Gastrocnemius medialis (tissue), 4 donors: Measurements from ENCODE around the gene SNTG2. TPM values are rescaled to one million over a fixed set of nuclear protein-coding genes. Genes with fewer than 3 reads are reported as not detected.

Source experiments
- ATAC-seq, 2 donors: fragments of 150-250 bp; one replicate each; pipeline ENCODE4 v1.9.1; 2016
- DNase-seq, 2 donors: peaks; one replicate each; pipeline ENCODE4 v3.0.0-alpha.2; 2019
- H3K27ac ChIP-seq, 4 donors: fragments of 200-600 bp; sonication (generic); 1 replicate in 1 of 4; 2 replicates in 3 of 4; pipeline ENCODE4 v1.5.1; 2016 to 2018; ENCODE audit warnings: mild to moderate bottlenecking in 2 of 4, moderate library complexity in 1 of 4
- H3K27me3 ChIP-seq, 3 donors: fragments of 200-600 bp; sonication (generic) in 2 of 3; 1 replicate in 1 of 3; 2 replicates in 2 of 3; pipeline versions ENCODE4 v1.5.1 to v1.6.0; 2016 to 2019; ENCODE audit warnings: mild to moderate bottlenecking in 1 of 3, moderate library complexity in 1 of 3
- H3K36me3 ChIP-seq, 2 donors: fragments of 200-600 bp; sonication (generic) in 1 of 2; one replicate each; pipeline ENCODE4 v1.5.1; 2017 to 2018
- H3K4me1 ChIP-seq, 2 donors: fragments of 200-600 bp; sonication (generic) in 1 of 2; one replicate each; pipeline ENCODE4 v1.5.1; 2016 to 2017; ENCODE audit warnings: mild to moderate bottlenecking in 2 of 2
- H3K4me3 ChIP-seq, 4 donors: fragments of 200-600 bp; sonication (generic) in 3 of 4; 1 replicate in 1 of 4; 2 replicates in 3 of 4; pipeline ENCODE4 v1.5.1; 2016 to 2019; ENCODE audit warnings: mild to moderate bottlenecking in 2 of 4
- H3K9me3 ChIP-seq, 3 donors: fragments of 200-600 bp; sonication (generic) in 2 of 3; 1 replicate in 1 of 3; 2 replicates in 2 of 3; pipeline ENCODE4 v1.5.1; 2016 to 2019
- CTCF ChIP-seq, 5 experiments: fragments of 450-650 bp in 3 of 5; fragments of 200-600 bp in 2 of 5; sonication (generic) in 2 of 5; IDR thresholded peaks in 4 of 5; conservative IDR thresholded peaks in 1 of 5; 1 replicate in 4 of 5; 2 replicates in 1 of 5; pipeline ENCODE4 v1.5.1; 2016 to 2019; ENCODE audit warnings: antibody characterized with exemption in 5 of 5, mild to moderate bottlenecking in 3 of 5, moderate library complexity in 3 of 5
- POLR2A ChIP-seq, 2 donors: fragments of 450-650 bp; IDR thresholded peaks; one replicate each; pipeline ENCODE4 v1.6.1; 2017; ENCODE audit warnings: antibody characterized with exemption in 2 of 2, mild to moderate bottlenecking in 2 of 2, moderate library complexity in 2 of 2
- in situ Hi-C, 4 donors: fragments of 200-750 bp; cut with MboI; loops; one replicate each; pipeline versions ENCODE4 v1.15.0 to v1.8.0; 2017; ENCODE audit warnings: low sequenced_read_pairs in 4 of 4
- intact Hi-C: fragments of 100-400 bp; cut with DNase I; formaldehyde crosslinking; loops from one replicate; pipeline ENCODE4 v1.15.1; 2023; ENCODE audit warnings: low total_unique reads
- total RNA-seq, 4 donors: library from RNA; depleted of rRNA; stranded (reverse); fragments of >200 nt; gene quantifications; one replicate each; pipeline versions ENCODE4 v1.1.0 to v1.2.3, GENCODE V29; 2016

SNTG2 gene
- total RNA-seq, 4 donors from 2014 or later = 0.55 to 1.0 (median 0.92) TPM; not detected in 1

- no peak for DNase-seq
- ATAC-seq = no peak
- no peaks in the 10 kb centered on the region for H3K27me3 ChIP-seq
- in situ Hi-C loops (no loop called here), intact Hi-C loops (no loop called here)
- no peak overlapping the region for H3K4me3 ChIP-seq
- peaks cover 0 to 5% (median 3%) of the 10 kb centered on the region in 3 donors for H3K9me3 ChIP-seq
- H3K27ac ChIP-seq = no peak overlapping the region
- TF ChIP-seq POLR2A (IDR thresholded peaks at IDR 0.05) (no peak), CTCF (IDR thresholded peaks at IDR 0.05 in 4 of 5, conservative IDR thresholded peaks at IDR 0.05 in 1 of 5) (no peak)
- no peaks in the 10 kb centered on the region for H3K4me1 ChIP-seq
- no peaks in the 10 kb centered on the region for H3K36me3 ChIP-seq
Measured at GRCh38 chr2:1210352-1210751, 259.7 kb downstream of the SNTG2 start.

GRCh38 chr2:1219901-1220573 lies 269.4 kb downstream of the SNTG2 start:
- no peak overlapping the region for H3K4me3 ChIP-seq
- H3K9me3 ChIP-seq = no peaks in the 10 kb centered on the region
- DNase-seq = no peak
- intact Hi-C loops (no loop called here), in situ Hi-C loops (no loop called here)
- no peaks in the 10 kb centered on the region for H3K27me3 ChIP-seq
- H3K36me3 ChIP-seq = no peaks in the 10 kb centered on the region
- H3K4me1 ChIP-seq = no peaks in the 10 kb centered on the region
- no peak for TF ChIP-seq CTCF (IDR thresholded peaks at IDR 0.05 in 4 of 5, conservative IDR thresholded peaks at IDR 0.05 in 1 of 5)
- no peak for TF ChIP-seq POLR2A (IDR thresholded peaks at IDR 0.05)
- H3K27ac ChIP-seq = no peak overlapping the region
- no peak for ATAC-seq

- in situ Hi-C loops = no loop called here
- DNase-seq (no peak), ATAC-seq (no peak)
- H3K4me1 ChIP-seq = no peaks in the 10 kb centered on the region
- no peaks in the 10 kb centered on the region for H3K36me3 ChIP-seq
- intact Hi-C loops = no loop called here
- no peak for TF ChIP-seq POLR2A (IDR thresholded peaks at IDR 0.05)
- TF ChIP-seq CTCF (IDR thresholded peaks at IDR 0.05 in 4 of 5, conservative IDR thresholded peaks at IDR 0.05 in 1 of 5) = no peak
- no peak overlapping the region for H3K4me3 ChIP-seq
- H3K27ac ChIP-seq = no peak overlapping the region
- no peaks in the 10 kb centered on the region for H3K9me3 ChIP-seq
- no peaks in the 10 kb centered on the region for H3K27me3 ChIP-seq
Measured at GRCh38 chr2:1222056-1222455, 271.4 kb downstream of the SNTG2 start.

- ATAC-seq (no peak), DNase-seq (no peak)
- in situ Hi-C loops = no loop called here
- H3K27me3 ChIP-seq = no peaks in the 10 kb centered on the region
- TF ChIP-seq CTCF (IDR thresholded peaks at IDR 0.05 in 4 of 5, conservative IDR thresholded peaks at IDR 0.05 in 1 of 5) (no peak), POLR2A (IDR thresholded peaks at IDR 0.05) (no peak)
- no peak overlapping the region for H3K4me3 ChIP-seq
- no peak overlapping the region for H3K27ac ChIP-seq
- H3K9me3 ChIP-seq = no peaks in the 10 kb centered on the region
- no peaks in the 10 kb centered on the region for H3K4me1 ChIP-seq
- H3K36me3 ChIP-seq = no peaks in the 10 kb centered on the region
- intact Hi-C loops = no loop called here
Measured at GRCh38 chr2:1223791-1224190, 273.1 kb downstream of the SNTG2 start.

- Histone ChIP-seq H3K27me3 (no peaks in the 10 kb centered on the region), H3K9me3 (no peaks in the 10 kb centered on the region), H3K27ac (no peak overlapping the region), H3K36me3 (no peaks in the 10 kb centered on the region), H3K4me1 (no peaks in the 10 kb centered on the region), H3K4me3 (no peak overlapping the region)
- intact Hi-C loops (no loop called here), in situ Hi-C loops (no loop called here)
- TF ChIP-seq CTCF (IDR thresholded peaks at IDR 0.05 in 4 of 5, conservative IDR thresholded peaks at IDR 0.05 in 1 of 5) (no peak), POLR2A (IDR thresholded peaks at IDR 0.05) (no peak)
- DNase-seq = no peak
- ATAC-seq = no peak
Measured at GRCh38 chr2:1224901-1225300, 274.3 kb downstream of the SNTG2 start.
